Vagina (tissue), 2 donors: ENCODE data around the gene TPM4. TPM values are rescaled to one million over a fixed set of nuclear protein-coding genes. Genes with fewer than 3 reads are reported as not detected.
"Not testable (repeated sequence)": the region's sequence is repeated elsewhere in the genome, so short reads cannot be mapped to it uniquely, and the experiment has no call there.

Experiments used
- DNase-seq, 2 donors: peaks; one replicate each; pipeline ENCODE4 v3.0.0-alpha.2; 2017; ENCODE audit errors: extremely low spot score in 2 of 2
- H3K27ac ChIP-seq: fragments of 200-600 bp; sonication (generic); one replicate; pipeline ENCODE4 v1.5.1; 2019
- H3K27me3 ChIP-seq: fragments of 200-600 bp; sonication (generic); one replicate; pipeline ENCODE4 v1.5.1; 2019
- H3K36me3 ChIP-seq, 2 donors: fragments of 200-600 bp; sonication (generic); one replicate each; pipeline ENCODE4 v1.5.1; 2017 to 2019
- H3K4me1 ChIP-seq: fragments of 200-600 bp; sonication (generic); one replicate; pipeline ENCODE4 v1.5.1; 2019
- H3K4me3 ChIP-seq, 2 donors: fragments of 200-600 bp; sonication (generic); 1 replicate in 1 of 2; 2 replicates in 1 of 2; pipeline ENCODE4 v1.5.1; 2016 to 2019
- H3K9me3 ChIP-seq: fragments of 200-600 bp; sonication (generic); one replicate; pipeline ENCODE4 v1.5.1; 2019
- CTCF ChIP-seq, 3 experiments: fragments of 450-650 bp in 2 of 3; fragments of 200-600 bp in 1 of 3; sonication (generic) in 1 of 3; IDR thresholded peaks; one replicate each; pipeline ENCODE4 v1.5.1; 2017 to 2019; ENCODE audit warnings: antibody characterized with exemption in 3 of 3, mild to moderate bottlenecking in 2 of 3, moderate library complexity in 2 of 3
- POLR2A ChIP-seq, 2 donors: fragments of 450-650 bp; IDR thresholded peaks; one replicate each; pipeline ENCODE4 v1.6.1; 2017; ENCODE audit warnings: antibody characterized with exemption in 2 of 2, mild to moderate bottlenecking in 2 of 2, moderate library complexity in 2 of 2
- POLR2AphosphoS5 ChIP-seq, 2 donors: sonication (generic); formaldehyde crosslinking; IDR thresholded peaks; one replicate each; pipeline ENCODE4 v1.9.0; 2017; ENCODE audit warnings: antibody characterized with exemption in 2 of 2, mild to moderate bottlenecking in 2 of 2, low read depth in 1 of 2; ENCODE audit not compliant: insufficient read depth in 1 of 2
- intact Hi-C: fragments of 100-400 bp; cut with DNase I; formaldehyde crosslinking; loops from one replicate; pipeline ENCODE4 v1.15.1; 2023
- total RNA-seq: library from RNA; depleted of rRNA; stranded (reverse); fragments of >200 nt; gene quantifications from one replicate; pipeline ENCODE4 v1.2.3, GENCODE V29; 2016

TPM4 gene
- total RNA-seq, 1 donor from 2014 or later = 409 TPM

DNA sequence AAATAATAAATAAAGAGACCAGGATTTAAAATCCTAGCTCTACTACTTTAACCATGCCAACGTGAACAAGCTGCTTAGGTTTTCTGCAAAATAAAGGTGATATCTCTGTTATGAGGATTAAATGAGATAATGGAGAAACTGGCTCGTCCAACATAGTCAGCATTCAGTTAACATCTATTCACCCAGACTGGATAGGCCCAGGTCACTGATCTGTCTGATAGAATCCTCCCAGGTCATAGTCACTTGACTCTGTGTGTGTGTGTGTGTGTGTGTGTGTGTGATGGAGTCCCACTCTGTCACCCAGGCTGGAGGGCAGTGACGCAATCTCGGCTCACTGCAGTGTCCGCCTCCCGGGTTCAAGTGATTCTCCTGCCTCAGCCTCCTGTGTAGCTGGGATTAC is 22.5 kb downstream of the TPM4 start:
- Histone ChIP-seq H3K27me3 (no peaks in the 10 kb centered on the region), H3K27ac (no peak overlapping the region), H3K4me3 (no peak overlapping the region), H3K36me3 (peaks cover 12 to 96% of the 10 kb centered on the region in 2 donors), H3K9me3 (no peaks in the 10 kb centered on the region), H3K4me1 (peaks cover 35% of the 10 kb centered on the region)
- DNase-seq = no peak
- no peak for TF ChIP-seq CTCF (IDR thresholded peaks at IDR 0.05)
- TF ChIP-seq POLR2A (IDR thresholded peaks at IDR 0.05) = no peak
- no peak for TF ChIP-seq POLR2AphosphoS5 (IDR thresholded peaks at IDR 0.05; ENCODE audit: insufficient read depth in 1 of 2, low read depth in 1 of 2)
- intact Hi-C loops = no loop called here

- DNase-seq, H3K27me3 ChIP-seq, H3K9me3 ChIP-seq, H3K27ac ChIP-seq, intact Hi-C loops, H3K4me3 ChIP-seq: not testable (repeated sequence)
- Histone ChIP-seq H3K36me3 (peaks cover 12 to 92% of the 10 kb centered on the region in 2 donors), H3K4me1 (peaks cover 35% of the 10 kb centered on the region)
Measured at GRCh38 chr19:16099314-16099965, 23.1 kb downstream of the TPM4 start.

- H3K4me1 ChIP-seq = peaks cover 30% of the 10 kb centered on the region
- H3K4me3 ChIP-seq = no peak overlapping the region
- no peak overlapping the region for H3K27ac ChIP-seq
- peaks cover 12 to 81% of the 10 kb centered on the region in 2 donors for H3K36me3 ChIP-seq
- H3K9me3 ChIP-seq = no peaks in the 10 kb centered on the region
- no peaks in the 10 kb centered on the region for H3K27me3 ChIP-seq
- intact Hi-C loops = no loop called here
- no peak for DNase-seq
- TF ChIP-seq POLR2A (IDR thresholded peaks at IDR 0.05) (no peak), CTCF (IDR thresholded peaks at IDR 0.05) (no peak), POLR2AphosphoS5 (IDR thresholded peaks at IDR 0.05; ENCODE audit: insufficient read depth in 1 of 2, low read depth in 1 of 2) (no peak)
Measured at GRCh38 chr19:16100524-16100923, 24.2 kb downstream of the TPM4 start.

DNA sequence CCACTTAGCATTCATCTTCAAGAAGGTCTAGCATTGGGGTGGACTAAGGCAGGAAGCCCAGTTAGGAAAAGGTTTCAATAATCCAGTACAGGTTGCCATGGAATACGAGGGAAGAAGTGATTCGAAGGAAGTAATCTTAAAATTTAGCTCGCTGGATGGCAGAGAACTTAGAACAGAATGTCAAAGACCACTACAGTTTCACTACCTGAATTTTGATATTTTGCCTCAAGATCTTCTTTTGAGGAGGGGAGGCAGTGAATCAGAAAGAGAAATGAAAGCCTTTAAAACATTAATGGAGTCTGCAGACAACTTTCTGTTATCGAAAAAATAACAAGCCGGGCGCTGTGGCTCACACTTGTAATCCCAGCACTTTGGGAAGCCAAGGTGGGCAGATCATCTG is 28.4 kb downstream of the TPM4 start:
- Histone ChIP-seq H3K4me1 (no peaks in the 10 kb centered on the region), H3K36me3 (peaks cover 7 to 41% of the 10 kb centered on the region in 2 donors), H3K27ac (no peak overlapping the region), H3K4me3 (no peak overlapping the region), H3K9me3 (no peaks in the 10 kb centered on the region), H3K27me3 (no peaks in the 10 kb centered on the region)
- intact Hi-C loops = no loop called here
- DNase-seq = no peak
- TF ChIP-seq POLR2A (IDR thresholded peaks at IDR 0.05) (no peak), POLR2AphosphoS5 (IDR thresholded peaks at IDR 0.05; ENCODE audit: insufficient read depth in 1 of 2, low read depth in 1 of 2) (no peak), CTCF (IDR thresholded peaks at IDR 0.05) (no peak)

GRCh38 chr19:16106121-16106520 is 29.8 kb downstream of the TPM4 start:
- no peaks in the 10 kb centered on the region for H3K9me3 ChIP-seq
- intact Hi-C loops = no loop called here
- peaks cover 7 to 29% of the 10 kb centered on the region in 2 donors for H3K36me3 ChIP-seq
- peaks cover 8% of the 10 kb centered on the region for H3K4me1 ChIP-seq
- TF ChIP-seq POLR2AphosphoS5 (IDR thresholded peaks at IDR 0.05; ENCODE audit: insufficient read depth in 1 of 2, low read depth in 1 of 2) (no peak), POLR2A (IDR thresholded peaks at IDR 0.05) (no peak), CTCF (IDR thresholded peaks at IDR 0.05) (no peak)
- no peaks in the 10 kb centered on the region for H3K27me3 ChIP-seq
- no peak overlapping the region for H3K27ac ChIP-seq
- DNase-seq = no peak
- H3K4me3 ChIP-seq = no peak overlapping the region
